ENCODE data around the gene RASL11B.
"Not testable (repeated sequence)": the region's sequence is repeated elsewhere in the genome, so short reads cannot be mapped to it uniquely, and the experiment has no call there.

RASL11B gene

GRCh38 chr4:52861879-52862616 is at the start of gene RASL11B:
TSS of gene RASL11B (plus strand) at chr4:52862317. CDS start at chr4:52862508, 191 bp downstream.
- peak; percentile 10 for DNase-seq

GRCh38 chr4:52813546-52813945 is 48.6 kb upstream of the RASL11B start:
- DNase-seq, result no peak

- DNase-seq, result no peak
These were observed 39.5 kb upstream of the RASL11B start for GRCh38 chr4:52822583-52822971.

GRCh38 chr4:52822972-52823701 is 39.0 kb upstream of the RASL11B start:
- DNase-seq, result no peak

GRCh38 chr4:52823702-52824092 is 38.4 kb upstream of the RASL11B start:
- no peak for DNase-seq

- no peak for DNase-seq
These were observed 37.9 kb upstream of the RASL11B start for GRCh38 chr4:52824270-52824602.

GRCh38 chr4:52824603-52825459 is 37.3 kb upstream of the RASL11B start:
- DNase-seq, result no peak

GRCh38 chr4:52825460-52826090 is 36.5 kb upstream of the RASL11B start:
- no peak for DNase-seq

- DNase-seq, result no peak
These were observed 28.1 kb upstream of the RASL11B start for GRCh38 chr4:52833941-52834525.

GRCh38 chr4:52834641-52835456 is 27.3 kb upstream of the RASL11B start:
- not testable (repeated sequence) for DNase-seq

- DNase-seq, result no peak
These were observed 26.0 kb upstream of the RASL11B start for GRCh38 chr4:52836120-52836519.

- no peak for DNase-seq
These were observed 25.4 kb upstream of the RASL11B start for GRCh38 chr4:52836678-52837077.

GRCh38 chr4:52837716-52838558 is 24.2 kb upstream of the RASL11B start:
- no peak for DNase-seq

GRCh38 chr4:52838729-52839586 is 23.2 kb upstream of the RASL11B start:
- DNase-seq, result no peak

- DNase-seq, result no peak
These were observed 21.4 kb upstream of the RASL11B start for GRCh38 chr4:52840531-52841370.

- no peak for DNase-seq
These were observed 20.2 kb upstream of the RASL11B start for GRCh38 chr4:52841682-52842456.

GRCh38 chr4:52842792-52843191 is 19.3 kb upstream of the RASL11B start:
- no peak for DNase-seq

GRCh38 chr4:52843351-52843750 is 18.8 kb upstream of the RASL11B start:
- DNase-seq, result no peak

Data from amniotic stem cell (primary cell).